Gastrocnemius medialis (tissue), 4 donors: Measurements from ENCODE around the gene C9orf152. TPM values are rescaled to one million over a fixed set of nuclear protein-coding genes. Genes with fewer than 3 reads are reported as not detected.

Experiments used
- ATAC-seq, 2 donors: fragments of 150-250 bp; one replicate each; pipeline ENCODE4 v1.9.1; 2016
- DNase-seq, 2 donors: peaks; one replicate each; pipeline ENCODE4 v3.0.0-alpha.2; 2019
- H3K27ac ChIP-seq, 4 donors: fragments of 200-600 bp; sonication (generic); 1 replicate in 1 of 4; 2 replicates in 3 of 4; pipeline ENCODE4 v1.5.1; 2016 to 2018; ENCODE audit warnings: mild to moderate bottlenecking in 2 of 4, moderate library complexity in 1 of 4
- H3K27me3 ChIP-seq, 3 donors: fragments of 200-600 bp; sonication (generic) in 2 of 3; 1 replicate in 1 of 3; 2 replicates in 2 of 3; pipeline versions ENCODE4 v1.5.1 to v1.6.0; 2016 to 2019; ENCODE audit warnings: mild to moderate bottlenecking in 1 of 3, moderate library complexity in 1 of 3
- H3K36me3 ChIP-seq, 2 donors: fragments of 200-600 bp; sonication (generic) in 1 of 2; one replicate each; pipeline ENCODE4 v1.5.1; 2017 to 2018
- H3K4me1 ChIP-seq, 2 donors: fragments of 200-600 bp; sonication (generic) in 1 of 2; one replicate each; pipeline ENCODE4 v1.5.1; 2016 to 2017; ENCODE audit warnings: mild to moderate bottlenecking in 2 of 2
- H3K4me3 ChIP-seq, 4 donors: fragments of 200-600 bp; sonication (generic) in 3 of 4; 1 replicate in 1 of 4; 2 replicates in 3 of 4; pipeline ENCODE4 v1.5.1; 2016 to 2019; ENCODE audit warnings: mild to moderate bottlenecking in 2 of 4
- H3K9me3 ChIP-seq, 3 donors: fragments of 200-600 bp; sonication (generic) in 2 of 3; 1 replicate in 1 of 3; 2 replicates in 2 of 3; pipeline ENCODE4 v1.5.1; 2016 to 2019
- POLR2A ChIP-seq, 2 donors: fragments of 450-650 bp; IDR thresholded peaks; one replicate each; pipeline ENCODE4 v1.6.1; 2017; ENCODE audit warnings: antibody characterized with exemption in 2 of 2, mild to moderate bottlenecking in 2 of 2, moderate library complexity in 2 of 2
- in situ Hi-C, 4 donors: fragments of 200-750 bp; cut with MboI; loops; one replicate each; pipeline versions ENCODE4 v1.15.0 to v1.8.0; 2017; ENCODE audit warnings: low sequenced_read_pairs in 4 of 4
- intact Hi-C: fragments of 100-400 bp; cut with DNase I; formaldehyde crosslinking; loops from one replicate; pipeline ENCODE4 v1.15.1; 2023; ENCODE audit warnings: low total_unique reads
- total RNA-seq, 4 donors: library from RNA; depleted of rRNA; stranded (reverse); fragments of >200 nt; gene quantifications; one replicate each; pipeline versions ENCODE4 v1.1.0 to v1.2.3, GENCODE V29; 2016
- TF ChIP-seq, protein P1 (sequence below), 5 experiments: fragments of 450-650 bp in 3 of 5; fragments of 200-600 bp in 2 of 5; sonication (generic) in 2 of 5; IDR thresholded peaks in 4 of 5; conservative IDR thresholded peaks in 1 of 5; 1 replicate in 4 of 5; 2 replicates in 1 of 5; pipeline ENCODE4 v1.5.1; 2016 to 2019; ENCODE audit warnings: antibody characterized with exemption in 5 of 5, mild to moderate bottlenecking in 3 of 5, moderate library complexity in 3 of 5

The C9orf152 gene
- total RNA-seq, 4 donors from 2014 or later, result not detected

GRCh38 chr9:110175275-110175968 is 32.5 kb downstream of the C9orf152 start:
- in situ Hi-C loops, result loop anchor here in 1 of 4 donors (25.0 kb wide), 1 partner anchor 437 kb away; no protein-coding TSS in a partner anchor
- H3K27me3 ChIP-seq, result no peaks in the 10 kb centered on the region
- H3K4me1 ChIP-seq, result no peaks in the 10 kb centered on the region
- ATAC-seq, result no peak
- H3K27ac ChIP-seq, result no peak overlapping the region
- no peak overlapping the region for H3K4me3 ChIP-seq
- intact Hi-C loops, result no loop called here
- no peak for DNase-seq
- no peak for TF ChIP-seq POLR2A (IDR thresholded peaks at IDR 0.05)
- TF ChIP-seq, protein P1, sequence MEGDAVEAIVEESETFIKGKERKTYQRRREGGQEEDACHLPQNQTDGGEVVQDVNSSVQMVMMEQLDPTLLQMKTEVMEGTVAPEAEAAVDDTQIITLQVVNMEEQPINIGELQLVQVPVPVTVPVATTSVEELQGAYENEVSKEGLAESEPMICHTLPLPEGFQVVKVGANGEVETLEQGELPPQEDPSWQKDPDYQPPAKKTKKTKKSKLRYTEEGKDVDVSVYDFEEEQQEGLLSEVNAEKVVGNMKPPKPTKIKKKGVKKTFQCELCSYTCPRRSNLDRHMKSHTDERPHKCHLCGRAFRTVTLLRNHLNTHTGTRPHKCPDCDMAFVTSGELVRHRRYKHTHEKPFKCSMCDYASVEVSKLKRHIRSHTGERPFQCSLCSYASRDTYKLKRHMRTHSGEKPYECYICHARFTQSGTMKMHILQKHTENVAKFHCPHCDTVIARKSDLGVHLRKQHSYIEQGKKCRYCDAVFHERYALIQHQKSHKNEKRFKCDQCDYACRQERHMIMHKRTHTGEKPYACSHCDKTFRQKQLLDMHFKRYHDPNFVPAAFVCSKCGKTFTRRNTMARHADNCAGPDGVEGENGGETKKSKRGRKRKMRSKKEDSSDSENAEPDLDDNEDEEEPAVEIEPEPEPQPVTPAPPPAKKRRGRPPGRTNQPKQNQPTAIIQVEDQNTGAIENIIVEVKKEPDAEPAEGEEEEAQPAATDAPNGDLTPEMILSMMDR (IDR thresholded peaks at IDR 0.05 in 4 of 5, conservative IDR thresholded peaks at IDR 0.05 in 1 of 5), result no peak
- no peaks in the 10 kb centered on the region for H3K9me3 ChIP-seq
- H3K36me3 ChIP-seq, result no peaks in the 10 kb centered on the region

DNA sequence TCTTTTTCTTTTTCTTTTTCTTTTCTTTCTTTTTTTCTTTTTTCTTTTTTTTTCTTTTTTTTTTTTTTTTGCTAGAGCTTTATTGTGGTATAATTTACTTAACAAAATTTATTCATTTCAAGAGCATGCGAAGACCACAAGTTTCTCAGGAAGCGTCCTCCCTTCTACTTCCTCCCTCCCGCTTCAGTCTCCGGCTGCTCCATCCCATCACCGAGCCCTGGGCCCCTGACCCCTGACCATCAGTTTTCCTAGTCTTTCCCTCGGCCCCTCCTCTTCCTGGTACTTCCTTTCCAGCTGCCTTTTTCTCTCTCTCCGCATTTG is 34.7 kb downstream of the C9orf152 start:
- TF ChIP-seq, protein P1 (IDR thresholded peaks at IDR 0.05 in 4 of 5, conservative IDR thresholded peaks at IDR 0.05 in 1 of 5), result no peak
- TF ChIP-seq POLR2A (IDR thresholded peaks at IDR 0.05), result no peak
- no peaks in the 10 kb centered on the region for H3K4me1 ChIP-seq
- no peak for ATAC-seq
- no peaks in the 10 kb centered on the region for H3K27me3 ChIP-seq
- no peaks in the 10 kb centered on the region for H3K36me3 ChIP-seq
- no peak overlapping the region for H3K27ac ChIP-seq
- no peaks in the 10 kb centered on the region for H3K9me3 ChIP-seq
- DNase-seq, result no peak
- intact Hi-C loops, result no loop called here
- H3K4me3 ChIP-seq, result no peak overlapping the region
- in situ Hi-C loops, result loop anchor here in 1 of 4 donors (25.0 kb wide), 1 partner anchor 586 kb away; no protein-coding TSS in a partner anchor

DNA sequence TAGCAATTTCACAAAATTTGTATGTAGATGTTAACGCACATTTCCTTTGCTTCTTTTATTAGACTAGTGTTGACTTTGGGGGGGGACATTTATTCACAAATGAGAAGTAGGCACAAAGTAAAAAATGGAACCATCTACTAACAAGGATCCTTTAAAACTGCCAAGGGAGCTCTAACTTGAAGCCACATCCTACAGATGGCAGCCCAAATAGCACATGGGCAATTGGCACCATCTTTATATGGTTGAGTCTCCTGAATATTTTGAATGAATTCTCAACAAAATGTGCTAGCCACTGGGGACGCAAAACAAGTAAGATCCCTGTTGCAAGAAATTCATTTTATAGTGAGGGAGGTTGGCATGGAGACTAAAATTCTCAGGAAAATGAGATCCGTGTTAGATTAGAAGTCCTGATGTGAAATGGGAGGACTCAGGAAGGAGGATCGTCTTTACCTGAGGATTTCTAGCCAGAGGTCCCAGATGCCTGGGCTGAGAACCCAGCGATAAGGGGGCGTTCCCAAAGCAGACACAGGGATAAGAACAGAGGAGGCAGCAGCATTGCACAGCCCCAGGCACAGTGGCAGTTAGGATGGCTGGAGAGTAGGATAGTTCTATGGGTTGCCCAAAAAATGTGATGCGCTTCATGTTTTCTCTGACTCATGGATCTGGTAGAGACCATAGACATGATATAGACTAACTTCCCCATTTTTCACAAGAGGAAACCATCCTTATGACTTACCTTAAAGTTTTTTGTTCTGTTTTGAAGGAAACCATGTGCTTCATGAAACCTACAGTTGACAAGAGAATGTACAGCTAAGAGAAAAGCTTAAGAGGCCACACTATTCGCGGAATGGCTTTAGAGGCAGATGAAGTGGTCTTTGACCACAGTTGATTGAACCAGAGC is 37.4 kb downstream of the C9orf152 start:
- intact Hi-C loops (no loop called here), in situ Hi-C loops (loop anchor here in 1 of 4 donors (25.0 kb wide), 1 partner anchor 583 kb away; no protein-coding TSS in a partner anchor)
- TF ChIP-seq, protein P1 (IDR thresholded peaks at IDR 0.05 in 4 of 5, conservative IDR thresholded peaks at IDR 0.05 in 1 of 5), result no peak
- TF ChIP-seq POLR2A (IDR thresholded peaks at IDR 0.05), result no peak
- no peak for DNase-seq
- Histone ChIP-seq H3K36me3 (no peaks in the 10 kb centered on the region), H3K4me1 (no peaks in the 10 kb centered on the region), H3K4me3 (no peak overlapping the region), H3K9me3 (no peaks in the 10 kb centered on the region), H3K27ac (no peak overlapping the region), H3K27me3 (no peaks in the 10 kb centered on the region)
- ATAC-seq, result no peak

DNA sequence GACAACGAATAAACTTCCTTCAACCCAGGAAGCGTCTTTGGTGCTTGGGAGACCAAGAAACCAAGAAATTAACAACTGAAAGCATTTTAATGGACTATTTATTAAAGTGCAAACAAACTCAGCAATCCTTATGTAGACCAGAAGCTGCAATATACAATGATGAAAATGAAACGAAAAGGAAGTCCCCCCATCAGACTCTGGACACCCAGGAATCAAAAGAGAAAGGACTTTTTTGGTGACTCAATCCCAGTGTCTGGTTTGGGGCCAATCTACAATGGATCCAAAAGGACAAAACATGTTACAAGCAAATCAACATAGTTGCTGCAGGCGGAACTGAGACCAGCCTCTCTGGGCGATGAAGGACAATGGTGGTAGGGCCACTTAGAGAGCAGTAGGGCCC is 39.5 kb downstream of the C9orf152 start:
- H3K4me3 ChIP-seq, result no peak overlapping the region
- H3K4me1 ChIP-seq, result no peaks in the 10 kb centered on the region
- TF ChIP-seq, protein P1 (IDR thresholded peaks at IDR 0.05 in 4 of 5, conservative IDR thresholded peaks at IDR 0.05 in 1 of 5), result no peak
- no peaks in the 10 kb centered on the region for H3K9me3 ChIP-seq
- no peaks in the 10 kb centered on the region for H3K36me3 ChIP-seq
- DNase-seq, result no peak
- in situ Hi-C loops, result loop anchor here in 1 of 4 donors (25.0 kb wide), 1 partner anchor 581 kb away; no protein-coding TSS in a partner anchor
- intact Hi-C loops, result no loop called here
- H3K27ac ChIP-seq, result no peak overlapping the region
- ATAC-seq, result no peak
- no peaks in the 10 kb centered on the region for H3K27me3 ChIP-seq
